Esophagus muscularis mucosa (tissue), 4 donors: ENCODE results near the gene LUC7L3. TPM values are rescaled to one million over a fixed set of nuclear protein-coding genes. Genes with fewer than 3 reads are reported as not detected.
"Not testable (repeated sequence)": the region's sequence is repeated elsewhere in the genome, so short reads cannot be mapped to it uniquely, and the experiment has no call there.

Experiments used
- DNase-seq: peaks from one replicate; pipeline ENCODE4 v3.0.0-alpha.2; 2017; ENCODE audit errors: extremely low spot score
- H3K27ac ChIP-seq, 4 donors: fragments of 200-600 bp; sonication (generic); replicated peaks in 1 of 4; 1 replicate in 3 of 4; 2 replicates in 1 of 4; pipeline ENCODE4 v1.5.1; 2016 to 2019; ENCODE audit warnings: mild to moderate bottlenecking in 1 of 4
- H3K27me3 ChIP-seq, 4 donors: fragments of 200-600 bp; sonication (generic); one replicate each; pipeline versions ENCODE4 v1.5.1 to v1.6.0; 2016 to 2019
- H3K36me3 ChIP-seq, 4 donors: fragments of 200-600 bp; sonication (generic); one replicate each; pipeline ENCODE4 v1.5.1; 2016 to 2019
- H3K4me1 ChIP-seq, 4 donors: fragments of 200-600 bp; sonication (generic); one replicate each; pipeline ENCODE4 v1.5.1; 2016 to 2019
- H3K4me3 ChIP-seq, 4 donors: fragments of 200-600 bp; sonication (generic); 1 replicate in 2 of 4; 2 replicates in 2 of 4; pipeline ENCODE4 v1.5.1; 2016 to 2019; ENCODE audit warnings: mild to moderate bottlenecking in 4 of 4, moderate library complexity in 1 of 4
- H3K9me3 ChIP-seq, 4 donors: fragments of 200-600 bp; sonication (generic); 1 replicate in 3 of 4; 2 replicates in 1 of 4; pipeline ENCODE4 v1.5.1; 2016 to 2019
- CTCF ChIP-seq, 3 experiments: fragments of 200-600 bp in 2 of 3; fragments of 450-650 bp in 1 of 3; sonication (generic) in 2 of 3; IDR thresholded peaks; one replicate each; pipeline ENCODE4 v1.5.1; 2017 to 2019; ENCODE audit warnings: antibody characterized with exemption in 3 of 3, mild to moderate bottlenecking in 2 of 3, moderate library complexity in 1 of 3
- EP300 ChIP-seq: sonication (generic); formaldehyde crosslinking; IDR thresholded peaks from one replicate; pipeline ENCODE4 v1.6.1; 2017; ENCODE audit warnings: antibody characterized with exemption
- POLR2A ChIP-seq: fragments of 450-650 bp; IDR thresholded peaks from one replicate; pipeline ENCODE4 v1.6.1; 2017; ENCODE audit warnings: antibody characterized with exemption, moderate library complexity, mild to moderate bottlenecking, low read depth
- POLR2AphosphoS5 ChIP-seq, 2 donors: sonication (generic); formaldehyde crosslinking; IDR thresholded peaks; one replicate each; pipeline ENCODE4 v1.6.1; 2017; ENCODE audit warnings: antibody characterized with exemption in 2 of 2
- WGBS: methylation state at CpG from one replicate; pipeline ENCODE4 v1.1.5; 2018; 5-methylcytosine and 5-hydroxymethylcytosine counted together
- intact Hi-C: fragments of 100-400 bp; cut with DNase I; formaldehyde crosslinking; loops from one replicate; pipeline ENCODE4 v1.15.1; 2023
- total RNA-seq, 4 donors: library from RNA; depleted of rRNA; stranded (reverse); fragments of >200 nt; gene quantifications; one replicate each; pipeline versions ENCODE4 v1.1.0 to v1.2.1, GENCODE V29; 2016

LUC7L3 gene
- total RNA-seq, 4 donors from 2014 or later, result 28.8 to 65.6 (median 38.9) TPM

- TF ChIP-seq POLR2AphosphoS5 (IDR thresholded peaks at IDR 0.05) (no peak), POLR2A (no peak), EP300 (no peak), CTCF (IDR thresholded peaks at IDR 0.05) (no peak)
- no peak for DNase-seq
- Histone ChIP-seq H3K27ac (no peak overlapping the region), H3K27me3 (no peaks in the 10 kb centered on the region), H3K9me3 (no peaks in the 10 kb centered on the region), H3K36me3 (no peaks in the 10 kb centered on the region), H3K4me3 (no peak overlapping the region), H3K4me1 (peaks cover 3 to 16% (median 14%) of the 10 kb centered on the region in 4 donors)
- intact Hi-C loops, result loop anchor here (5.0 kb wide), 1 partner anchor 133 kb away; the partner anchor contains the start of gene SPATA20
- WGBS, result 97% methylated on average over 5 of the region's 5 CpGs
Observed at GRCh38 chr17:50680126-50680525, 39.3 kb upstream of the LUC7L3 start.

GRCh38 chr17:50680543-50681262 is 38.7 kb upstream of the LUC7L3 start:
- WGBS, result 73% methylated on average over 12 of the region's 12 CpGs
- not testable (repeated sequence) for H3K36me3 ChIP-seq, H3K27me3 ChIP-seq, DNase-seq, H3K9me3 ChIP-seq
- peaks cover 3 to 18% (median 15%) of the 10 kb centered on the region in 4 donors for H3K4me1 ChIP-seq
- H3K27ac ChIP-seq, result peak overlapping the region in 2 of 4 donors; percentile 9 to 48
- H3K4me3 ChIP-seq, result peak overlapping the region in 2 of 4 donors; percentile 8 to 11
- intact Hi-C loops, result loop anchor here (5.0 kb wide), 1 partner anchor 133 kb away; the partner anchor contains the start of gene SPATA20

GRCh38 chr17:50681263-50682200 is 37.9 kb upstream of the LUC7L3 start:
- intact Hi-C loops, result loop anchor here (2.0 to 5.0 kb wide), 2 partner anchors 51 to 134 kb away; partner anchors contain the start of gene SPATA20
- Histone ChIP-seq H3K4me1 (peaks cover 9 to 27% (median 22%) of the 10 kb centered on the region in 4 donors), H3K27me3 (no peaks in the 10 kb centered on the region), H3K4me3 (peak overlapping the region in 2 of 4 donors; percentile 8 to 11), H3K9me3 (no peaks in the 10 kb centered on the region), H3K36me3 (no peaks in the 10 kb centered on the region), H3K27ac (peak overlapping the region in 2 of 4 donors; percentile 9 to 48)
- peak; percentile 94 for DNase-seq
- TF ChIP-seq POLR2AphosphoS5 (IDR thresholded peaks at IDR 0.05), result peak in 1 of 2 donors; percentile 10
- TF ChIP-seq POLR2A, result no peak
- TF ChIP-seq CTCF (IDR thresholded peaks at IDR 0.05), result peak; percentile 49 to 57 (median 56)
- no peak for TF ChIP-seq EP300
- 56% methylated on average over 27 of the region's 27 CpGs for WGBS

- TF ChIP-seq POLR2A, result no peak
- no peak for TF ChIP-seq CTCF (IDR thresholded peaks at IDR 0.05)
- TF ChIP-seq EP300, result no peak
- TF ChIP-seq POLR2AphosphoS5 (IDR thresholded peaks at IDR 0.05), result no peak
- Histone ChIP-seq H3K4me3 (no peak overlapping the region), H3K27ac (no peak overlapping the region), H3K4me1 (peaks cover 15 to 36% (median 31%) of the 10 kb centered on the region in 4 donors), H3K36me3 (no peaks in the 10 kb centered on the region), H3K27me3 (no peaks in the 10 kb centered on the region), H3K9me3 (no peaks in the 10 kb centered on the region)
- 86% methylated on average over 3 of the region's 3 CpGs for WGBS
- no peak for DNase-seq
- intact Hi-C loops, result loop anchor here (2.0 to 5.0 kb wide), 2 partner anchors 52 to 135 kb away; partner anchors contain the start of gene SPATA20
Observed at GRCh38 chr17:50682441-50682840, 37.0 kb upstream of the LUC7L3 start.

GRCh38 chr17:50682938-50683337 is 36.5 kb upstream of the LUC7L3 start:
- intact Hi-C loops, result loop anchor here (2.0 to 5.0 kb wide), 2 partner anchors 52 to 136 kb away; partner anchors contain the start of gene SPATA20
- peaks cover 17 to 41% (median 35%) of the 10 kb centered on the region in 4 donors for H3K4me1 ChIP-seq
- no peaks in the 10 kb centered on the region for H3K36me3 ChIP-seq
- 89% methylated on average over 3 of the region's 3 CpGs for WGBS
- no peak overlapping the region for H3K27ac ChIP-seq
- TF ChIP-seq EP300 (no peak), POLR2AphosphoS5 (IDR thresholded peaks at IDR 0.05) (no peak), CTCF (IDR thresholded peaks at IDR 0.05) (no peak), POLR2A (no peak)
- DNase-seq, result no peak
- H3K9me3 ChIP-seq, result no peaks in the 10 kb centered on the region
- H3K27me3 ChIP-seq, result no peaks in the 10 kb centered on the region
- no peak overlapping the region for H3K4me3 ChIP-seq
